Neural progenitor cell (in vitro differentiated cells): Measurements from ENCODE around the gene GNRHR. TPM values are rescaled to one million over a fixed set of nuclear protein-coding genes. Genes with fewer than 3 reads are reported as not detected.

Source experiments
- DNase-seq: peaks from one replicate; pipeline ENCODE4 v3.0.0-alpha.2; 2016; ENCODE audit warnings: low spot score
- H2AFZ ChIP-seq: fragments of 200-600 bp; sonication (generic); replicated peaks from 2 replicates; pipeline ENCODE4 v1.6.1; 2016; ENCODE audit warnings: antibody characterized with exemption
- H3F3A ChIP-seq: fragments of 200-600 bp; sonication (generic); 2 replicates; pipeline ENCODE4 v1.6.1; 2016; ENCODE audit warnings: antibody characterized with exemption, low read depth
- H3K27ac ChIP-seq: fragments of 200-600 bp; sonication (generic); 2 replicates; pipeline ENCODE4 v1.5.1; 2016; ENCODE audit warnings: mild to moderate bottlenecking
- H3K27me3 ChIP-seq: fragments of 200-600 bp; sonication (generic); 2 replicates; pipeline ENCODE4 v1.6.1; 2016; ENCODE audit warnings: mild to moderate bottlenecking, moderate library complexity
- H3K36me3 ChIP-seq: fragments of 200-600 bp; sonication (generic); 2 replicates; pipeline ENCODE4 v1.5.1; 2016
- H3K4me1 ChIP-seq: fragments of 200-600 bp; sonication (generic); 2 replicates; pipeline ENCODE4 v1.6.1; 2016; ENCODE audit warnings: mixed run types
- H3K4me2 ChIP-seq: fragments of 200-600 bp; sonication (generic); 2 replicates; pipeline ENCODE4 v1.6.1; 2016
- H3K4me3 ChIP-seq: fragments of 200-600 bp; sonication (generic); 2 replicates; pipeline ENCODE4 v1.5.1; 2016
- H3K79me2 ChIP-seq: fragments of 200-600 bp; sonication (generic); 2 replicates; pipeline ENCODE4 v1.6.1; 2016; ENCODE audit warnings: low read depth
- H3K9ac ChIP-seq: fragments of 200-600 bp; sonication (generic); 2 replicates; pipeline ENCODE4 v1.6.1; 2016
- H3K9me3 ChIP-seq: fragments of 200-600 bp; sonication (generic); 2 replicates; pipeline ENCODE4 v1.5.1; 2016; ENCODE audit warnings: low read depth
- H4K20me1 ChIP-seq: fragments of 200-600 bp; sonication (generic); 2 replicates; pipeline ENCODE4 v1.6.1; 2016; ENCODE audit warnings: low read depth
- H3K27ac Mint-ChIP-seq: 3 replicates; pipeline ENCODE4 v1.8.0; 2021; ENCODE audit warnings: mixed read lengths
- H3K27me3 Mint-ChIP-seq: 2 replicates; pipeline ENCODE4 v1.8.0; 2022; ENCODE audit warnings: low read depth, mild to moderate bottlenecking, inconsistent platforms, moderate library complexity, mixed read lengths; ENCODE audit not compliant: insufficient read depth
- H3K36me3 Mint-ChIP-seq: 3 replicates; pipeline ENCODE4 v1.8.0; 2021; ENCODE audit warnings: mixed read lengths
- H3K4me1 Mint-ChIP-seq: 3 replicates; pipeline ENCODE4 v1.8.0; 2021; ENCODE audit warnings: mixed read lengths
- H3K4me3 Mint-ChIP-seq: 3 replicates; pipeline ENCODE4 v1.8.0; 2021; ENCODE audit warnings: mild to moderate bottlenecking, moderate library complexity, mixed read lengths
- H3K9me3 Mint-ChIP-seq: 3 replicates; pipeline ENCODE4 v1.8.0; 2020; ENCODE audit warnings: mixed read lengths
- CTCF ChIP-seq: fragments of 200-600 bp; sonication (generic); IDR thresholded peaks from 2 replicates; pipeline ENCODE4 v1.5.1; 2017; ENCODE audit warnings: antibody characterized with exemption, mild to moderate bottlenecking
- EZH2 ChIP-seq: fragments of 200-600 bp; sonication (generic); IDR thresholded peaks from 2 replicates; pipeline ENCODE4 v1.6.1; 2017; ENCODE audit warnings: antibody characterized with exemption, mild to moderate bottlenecking, moderate library complexity
- EZH2phosphoT487 ChIP-seq: fragments of 200-600 bp; sonication (generic); IDR thresholded peaks from 2 replicates; pipeline ENCODE4 v1.6.1; 2017; ENCODE audit warnings: antibody characterized with exemption
- total RNA-seq: library from RNA; depleted of rRNA; stranded (reverse); fragments of >200 nt; gene quantifications from 2 replicates; pipeline ENCODE4 v1.2.3, GENCODE V29; 2015; ENCODE audit warnings: low replicate concordance

The GNRHR gene
- total RNA-seq, 1 donor from 2014 or later = not detected

GRCh38 chr4:67787311-67787710 is 33.1 kb upstream of the GNRHR start:
- no peaks in the 10 kb centered on the region for H3K36me3 ChIP-seq
- H3K36me3 Mint-ChIP-seq = no peaks in the 10 kb centered on the region
- no peaks in the 10 kb centered on the region for H3K27me3 Mint-ChIP-seq
- no peak for DNase-seq
- H3K27ac ChIP-seq = no peak overlapping the region
- no peak overlapping the region for H3K4me2 ChIP-seq
- no peaks in the 10 kb centered on the region for H3K4me1 Mint-ChIP-seq
- H2AFZ ChIP-seq = no peak overlapping the region
- no peak overlapping the region for H3K4me3 ChIP-seq
- no peak overlapping the region for H3K4me3 Mint-ChIP-seq
- H3K9ac ChIP-seq = no peak overlapping the region
- no peaks in the 10 kb centered on the region for H3K4me1 ChIP-seq
- H3K27ac Mint-ChIP-seq = no peak overlapping the region
- H3K9me3 Mint-ChIP-seq = no peaks in the 10 kb centered on the region
- no peaks in the 10 kb centered on the region for H3K9me3 ChIP-seq
- H3K79me2 ChIP-seq = no peaks in the 10 kb centered on the region
- TF ChIP-seq EZH2 (no peak), CTCF (no peak), EZH2phosphoT487 (no peak)
- H3K27me3 ChIP-seq = no peaks in the 10 kb centered on the region
- H4K20me1 ChIP-seq = no peaks in the 10 kb centered on the region
- no peaks in the 10 kb centered on the region for H3F3A ChIP-seq

GRCh38 chr4:67785528-67785927 is 31.3 kb upstream of the GNRHR start:
- H3K9me3 Mint-ChIP-seq = no peaks in the 10 kb centered on the region
- H3K27ac Mint-ChIP-seq = no peak overlapping the region
- H3K27me3 Mint-ChIP-seq = no peaks in the 10 kb centered on the region
- no peaks in the 10 kb centered on the region for H3K4me1 Mint-ChIP-seq
- H3K27me3 ChIP-seq = no peaks in the 10 kb centered on the region
- H3K27ac ChIP-seq = no peak overlapping the region
- no peaks in the 10 kb centered on the region for H3K79me2 ChIP-seq
- H3F3A ChIP-seq = no peaks in the 10 kb centered on the region
- no peak overlapping the region for H3K4me2 ChIP-seq
- H3K9me3 ChIP-seq = no peaks in the 10 kb centered on the region
- H4K20me1 ChIP-seq = no peaks in the 10 kb centered on the region
- no peaks in the 10 kb centered on the region for H3K4me1 ChIP-seq
- H3K4me3 Mint-ChIP-seq = no peak overlapping the region
- no peak overlapping the region for H3K4me3 ChIP-seq
- H2AFZ ChIP-seq = no peak overlapping the region
- no peaks in the 10 kb centered on the region for H3K36me3 ChIP-seq
- no peak for TF ChIP-seq EZH2phosphoT487
- no peak for TF ChIP-seq EZH2
- no peak for TF ChIP-seq CTCF
- no peak overlapping the region for H3K9ac ChIP-seq
- no peak for DNase-seq
- no peaks in the 10 kb centered on the region for H3K36me3 Mint-ChIP-seq

- no peaks in the 10 kb centered on the region for H3K27me3 ChIP-seq
- no peaks in the 10 kb centered on the region for H3K4me1 Mint-ChIP-seq
- no peaks in the 10 kb centered on the region for H4K20me1 ChIP-seq
- H3K4me1 ChIP-seq = no peaks in the 10 kb centered on the region
- H3K9ac ChIP-seq = no peak overlapping the region
- H3K4me2 ChIP-seq = no peak overlapping the region
- H3K4me3 ChIP-seq = no peak overlapping the region
- no peaks in the 10 kb centered on the region for H3K36me3 ChIP-seq
- no peak overlapping the region for H3K27ac Mint-ChIP-seq
- no peak overlapping the region for H3K4me3 Mint-ChIP-seq
- no peaks in the 10 kb centered on the region for H3K27me3 Mint-ChIP-seq
- DNase-seq = no peak
- H3K27ac ChIP-seq = no peak overlapping the region
- no peak overlapping the region for H2AFZ ChIP-seq
- H3K79me2 ChIP-seq = no peaks in the 10 kb centered on the region
- H3K36me3 Mint-ChIP-seq = no peaks in the 10 kb centered on the region
- no peaks in the 10 kb centered on the region for H3F3A ChIP-seq
- H3K9me3 ChIP-seq = no peaks in the 10 kb centered on the region
- no peaks in the 10 kb centered on the region for H3K9me3 Mint-ChIP-seq
- TF ChIP-seq EZH2 (no peak), CTCF (no peak), EZH2phosphoT487 (no peak)
These were observed 25.4 kb upstream of the GNRHR start for GRCh38 chr4:67779631-67780030.

GRCh38 chr4:67776746-67777145 is 22.6 kb upstream of the GNRHR start:
- Histone ChIP-seq H3K36me3 (no peaks in the 10 kb centered on the region), H3K4me1 (no peaks in the 10 kb centered on the region), H4K20me1 (no peaks in the 10 kb centered on the region), H3K4me2 (no peak overlapping the region), H3K9me3 (no peaks in the 10 kb centered on the region), H3K79me2 (no peaks in the 10 kb centered on the region), H3K27me3 (no peaks in the 10 kb centered on the region), H3K27ac (no peak overlapping the region), H2AFZ (no peak overlapping the region), H3F3A (no peaks in the 10 kb centered on the region), H3K4me3 (no peak overlapping the region), H3K9ac (no peak overlapping the region)
- no peak overlapping the region for H3K27ac Mint-ChIP-seq
- H3K4me3 Mint-ChIP-seq = no peak overlapping the region
- no peaks in the 10 kb centered on the region for H3K27me3 Mint-ChIP-seq
- H3K4me1 Mint-ChIP-seq = no peaks in the 10 kb centered on the region
- TF ChIP-seq CTCF (no peak), EZH2 (no peak), EZH2phosphoT487 (no peak)
- DNase-seq = no peak
- no peaks in the 10 kb centered on the region for H3K36me3 Mint-ChIP-seq
- no peaks in the 10 kb centered on the region for H3K9me3 Mint-ChIP-seq
